GM06990 (cell line): Measurements from ENCODE around the gene GPR42.
"Not testable (repeated sequence)": the region's sequence is repeated elsewhere in the genome, so short reads cannot be mapped to it uniquely, and the experiment has no call there.

ENCODE experiments used
- DNase-seq: peaks from one replicate; pipeline ENCODE4 v3.0.0-alpha.2; 2011; ENCODE audit not compliant: insufficient read length; ENCODE audit errors: extremely low read depth
- H3K27me3 ChIP-seq: replicated peaks from 2 replicates; pipeline ENCODE4 v1.6.0; 2011; ENCODE audit warnings: low read length; ENCODE audit not compliant: control insufficient read depth, insufficient read depth
- H3K36me3 ChIP-seq: 2 replicates; pipeline ENCODE4 v1.5.1; 2011; ENCODE audit warnings: low read length; ENCODE audit not compliant: control insufficient read depth, insufficient read depth
- H3K4me3 ChIP-seq: replicated peaks from 2 replicates; pipeline ENCODE4 v1.5.1; 2011; ENCODE audit warnings: low read depth, mild to moderate bottlenecking, control low read depth, low read length
- CTCF ChIP-seq: IDR thresholded peaks from 2 replicates; pipeline ENCODE4 v1.5.1; 2011; ENCODE audit warnings: low read length, control low read depth, mild to moderate bottlenecking, inconsistent platforms; ENCODE audit not compliant: insufficient read depth, poor library complexity, severe bottlenecking

The GPR42 gene

DNA sequence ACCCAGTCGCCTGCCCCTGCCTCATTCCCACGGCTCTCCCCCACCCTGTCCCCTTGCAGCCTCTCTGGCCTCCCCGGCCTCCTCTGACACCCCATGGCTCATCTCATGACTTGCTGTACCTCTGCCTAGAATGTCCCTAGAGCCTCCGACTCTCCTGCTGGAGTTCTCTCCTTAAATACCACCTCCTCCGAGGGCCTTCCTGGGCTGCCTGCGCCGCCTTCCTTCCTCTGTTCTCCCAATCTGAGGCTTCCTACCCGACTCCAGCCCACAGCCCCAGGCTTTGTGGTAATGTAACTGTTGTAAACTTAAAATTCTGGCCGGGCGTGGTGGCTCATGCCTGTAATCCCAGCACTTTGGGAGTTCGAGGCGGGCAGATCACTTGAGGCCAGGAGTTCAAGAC lies 27.7 kb downstream of the GPR42 start:
- Histone ChIP-seq H3K36me3 (no peaks in the 10 kb centered on the region), H3K4me3 (no peak overlapping the region), H3K27me3 (no peaks in the 10 kb centered on the region)
- TF ChIP-seq CTCF, result no peak
- DNase-seq, result no peak

DNA sequence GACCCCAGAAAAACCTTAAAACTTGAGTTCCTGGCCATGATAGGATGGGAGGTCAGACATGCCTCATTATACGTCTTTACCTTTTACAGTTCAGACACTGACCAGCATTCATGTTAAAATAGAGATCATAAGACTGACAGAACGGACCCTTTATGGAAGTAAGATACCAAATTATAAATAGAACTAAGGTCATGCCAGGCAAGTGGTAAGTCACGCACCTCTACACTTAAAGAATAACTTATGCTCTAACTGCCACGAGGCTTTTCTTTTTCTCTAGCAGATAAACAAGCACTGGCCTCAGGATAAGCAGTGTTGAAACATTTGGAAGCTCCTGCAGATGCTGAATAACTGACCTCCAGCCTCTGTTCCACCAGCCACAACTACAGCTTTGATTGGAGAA lies 28.4 kb downstream of the GPR42 start:
- Histone ChIP-seq H3K36me3 (no peaks in the 10 kb centered on the region), H3K4me3 (no peak overlapping the region), H3K27me3 (no peaks in the 10 kb centered on the region)
- DNase-seq, result no peak
- TF ChIP-seq CTCF, result no peak

DNA sequence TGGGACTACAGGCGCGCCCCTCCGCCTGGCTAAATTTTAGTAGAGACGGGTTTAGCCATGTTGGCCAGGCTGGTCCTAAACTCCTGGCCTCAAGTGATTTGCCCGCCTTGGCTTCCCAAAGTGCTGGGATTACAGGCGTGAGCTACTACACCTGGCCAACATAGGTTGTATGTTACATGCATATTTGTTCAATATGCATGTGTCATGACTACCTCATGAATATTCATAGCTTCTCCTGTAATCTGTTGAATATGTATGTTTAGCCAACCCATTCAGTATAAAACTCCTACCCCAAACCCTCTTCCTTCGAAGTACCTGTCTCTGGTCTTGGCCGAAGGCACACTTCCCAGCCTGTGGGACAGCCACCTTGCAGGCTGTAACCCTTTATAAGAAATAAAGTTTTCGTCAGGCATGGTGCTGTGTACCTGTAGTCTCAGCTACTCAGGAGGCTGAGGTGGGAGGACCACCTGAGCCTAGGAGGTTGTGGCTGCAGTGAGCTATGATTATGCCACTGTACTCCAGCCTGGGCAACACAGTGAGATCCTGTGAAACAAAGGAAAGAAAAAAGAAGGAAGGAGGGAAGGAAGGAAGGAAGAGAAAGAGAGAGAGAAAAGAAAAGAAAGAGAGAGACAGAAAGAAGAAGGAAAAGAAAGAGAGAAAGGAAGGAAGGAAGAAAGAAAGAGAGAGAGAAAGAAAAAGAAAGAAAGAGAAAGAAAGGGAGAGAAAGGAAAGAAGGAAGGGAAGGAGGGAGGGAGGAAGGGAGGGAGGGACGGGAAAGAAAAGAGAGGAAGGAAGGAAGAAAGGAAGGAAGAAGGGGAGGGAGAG lies 29.3 kb downstream of the GPR42 start:
- no peak for TF ChIP-seq CTCF
- no peak overlapping the region for H3K4me3 ChIP-seq
- no peaks in the 10 kb centered on the region for H3K27me3 ChIP-seq
- no peaks in the 10 kb centered on the region for H3K36me3 ChIP-seq
- no peak for DNase-seq

DNA sequence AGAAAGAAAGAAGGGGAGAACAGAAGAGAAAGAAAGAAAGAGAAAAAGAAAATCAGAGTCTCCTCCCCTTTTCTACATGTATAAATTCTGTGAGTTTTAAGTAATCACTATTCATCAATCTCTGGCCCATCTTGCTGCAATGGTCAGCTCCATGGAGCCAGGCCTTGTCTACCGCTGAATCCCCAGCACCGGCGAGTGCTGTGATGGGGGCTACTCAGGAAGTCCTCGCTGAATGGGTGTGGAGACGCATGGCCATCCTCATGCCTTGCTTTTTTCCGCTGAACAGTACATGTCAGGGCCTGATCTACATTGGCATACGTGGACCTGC lies 29.9 kb downstream of the GPR42 start:
- no peak for DNase-seq
- Histone ChIP-seq H3K4me3 (no peak overlapping the region), H3K27me3 (no peaks in the 10 kb centered on the region), H3K36me3 (no peaks in the 10 kb centered on the region)
- TF ChIP-seq CTCF, result no peak

DNA sequence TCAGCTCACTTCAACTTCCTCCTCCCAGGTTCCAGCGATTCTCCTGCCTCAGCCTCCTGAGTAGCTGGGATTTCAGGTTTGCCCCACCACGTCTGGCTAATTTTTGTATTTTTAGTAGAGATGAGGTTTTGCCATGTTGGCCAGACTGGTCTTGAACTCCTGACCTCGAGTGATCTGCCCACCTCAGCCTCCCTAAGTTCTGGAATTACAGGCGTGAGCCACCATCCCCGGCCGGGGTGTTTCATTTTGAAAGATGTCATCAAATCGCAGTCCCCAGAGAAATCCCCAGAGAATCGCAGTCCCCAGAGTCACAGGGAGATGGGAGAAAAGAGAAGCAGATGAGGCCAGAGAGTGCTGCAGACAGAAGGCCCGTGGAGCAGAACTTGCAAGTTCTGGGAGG lies 30.5 kb downstream of the GPR42 start:
- H3K4me3 ChIP-seq, DNase-seq, H3K36me3 ChIP-seq, H3K27me3 ChIP-seq: not testable (repeated sequence)

DNA sequence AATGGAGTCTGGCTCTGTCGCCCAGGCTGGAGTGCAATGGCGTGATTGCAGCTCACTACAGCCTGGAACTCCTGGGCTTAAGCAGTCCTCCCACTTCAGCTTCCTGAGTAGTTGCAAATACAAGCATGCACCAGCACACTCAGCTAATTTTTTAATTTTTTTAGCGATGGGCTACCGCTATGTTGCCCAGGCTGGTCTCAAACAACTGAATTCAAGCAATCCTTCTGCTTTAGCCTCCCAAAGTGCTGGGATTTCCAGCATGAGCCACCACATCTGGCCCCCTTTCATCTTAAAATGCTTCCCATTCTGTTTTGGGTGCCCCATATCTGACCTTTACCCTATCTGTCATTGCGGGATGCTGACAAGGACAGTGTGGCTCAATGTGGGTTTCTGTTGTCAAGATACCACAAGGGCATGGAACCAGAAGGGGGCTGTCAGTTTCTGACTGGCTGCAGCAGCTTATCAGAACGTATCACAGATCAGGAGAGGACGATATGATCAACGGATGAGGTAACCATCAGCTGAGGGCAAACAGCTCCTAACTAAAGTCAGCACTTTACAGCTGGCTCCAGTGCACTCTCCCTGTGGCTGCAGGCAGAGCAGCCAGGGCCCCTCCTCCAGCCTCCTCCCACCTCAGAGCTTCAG lies 32.4 kb downstream of the GPR42 start:
- no peaks in the 10 kb centered on the region for H3K27me3 ChIP-seq
- no peaks in the 10 kb centered on the region for H3K36me3 ChIP-seq
- no peak for TF ChIP-seq CTCF
- DNase-seq, result no peak
- no peak overlapping the region for H3K4me3 ChIP-seq
